Kidney (tissue), 14 donors: ENCODE data around the gene THAP8. TPM values are rescaled to one million over a fixed set of nuclear protein-coding genes. Genes with fewer than 3 reads are reported as not detected.
A peak's percentile ranks its signal among the peaks of the same experiment; 100 is the strongest.

Source experiments
- DNase-seq, 5 donors: peaks; one replicate each; pipeline ENCODE4 v3.0.0-alpha.2; 2013 to 2020
- FAIRE-seq: peaks from 2 replicates; lab custom pipeline; 2012; peaks lifted over from hg19 to GRCh38; lab: Jason Lieb, UNC
- H3K27ac ChIP-seq, 2 donors: one replicate each; pipeline ENCODE4 v1.7.0; 2013; ENCODE audit warnings: low read depth in 2 of 2, low read length in 2 of 2, inconsistent platforms in 1 of 2
- H3K27me3 ChIP-seq: one replicate; pipeline ENCODE4 v1.7.1; 2013; ENCODE audit warnings: low read length, inconsistent platforms; ENCODE audit not compliant: control insufficient read depth, insufficient read depth
- H3K36me3 ChIP-seq, 3 donors: one replicate each; pipeline versions ENCODE4 v1.7.0 to v1.7.1; 2013; ENCODE audit warnings: low read length in 3 of 3, control low read depth in 1 of 3, inconsistent platforms in 1 of 3; ENCODE audit not compliant: insufficient read depth in 3 of 3, control insufficient read depth in 2 of 3
- H3K4me1 ChIP-seq, 3 donors: one replicate each; pipeline versions ENCODE4 v1.7.0 to v1.7.1; 2013; ENCODE audit warnings: low read length in 3 of 3, inconsistent platforms in 1 of 3, low read depth in 1 of 3; ENCODE audit not compliant: control insufficient read depth in 2 of 3, insufficient read depth in 2 of 3
- H3K4me3 ChIP-seq, 3 donors: one replicate each; pipeline versions ENCODE4 v1.7.0 to v1.8.1; 2013; ENCODE audit warnings: low read length in 3 of 3, control low read depth in 1 of 3, inconsistent platforms in 1 of 3
- H3K9ac ChIP-seq, 3 donors: one replicate each; pipeline versions ENCODE4 v1.7.0 to v1.7.1; 2013; ENCODE audit warnings: low read length in 3 of 3, control low read depth in 1 of 3, inconsistent platforms in 1 of 3
- H3K9me3 ChIP-seq, 3 donors: one replicate each; pipeline versions ENCODE4 v1.7.0 to v1.7.1; 2013; ENCODE audit warnings: low read length in 3 of 3, control low read depth in 1 of 3, inconsistent platforms in 1 of 3; ENCODE audit not compliant: control insufficient read depth in 2 of 3, insufficient read depth in 1 of 3
- intact Hi-C: fragments of 100-400 bp; cut with DNase I; formaldehyde crosslinking; loops from one replicate; pipeline ENCODE4 v1.11.1; 2022
- polyA plus RNA-seq: library from polyadenylated mRNA; stranded (reverse); fragments of 350-450 nt; fragmentation: Illumina TruSeq; extraction: RNeasy Lipid Tissue Mini Kit (QIAGEN cat#74804); gene quantifications from one replicate; pipeline ENCODE4 v1.2.3, GENCODE V29; 2014; ENCODE audit warnings: low read depth, low replicate concordance; ENCODE audit not compliant: insufficient read depth
- total RNA-seq: library from RNA; stranded (reverse); fragmentation: NEBNext Ultra II Directional; extraction: Animal tissue kit (Norgen Biotek cat#: 25700); gene quantifications from one replicate; pipeline ENCODE4 v1.2.1, GENCODE V29; 2021
- TF ChIP-seq, protein P1 (sequence below): IDR thresholded peaks from 3 replicates; pipeline ENCODE4 v1.5.1; 2012; ENCODE audit warnings: mild to moderate bottlenecking, moderate library complexity, borderline replicate concordance; ENCODE audit not compliant: insufficient read depth; ENCODE audit errors: extremely low read depth
- donor health status: control.
- donor health status: control.
- donor health status: control.
- donor health status: control.
- donor health status: control.
- donor health status: DM: yes; HTN: yes; CAD: no.
- donor health status: Normal renal cell carcinoma (clear cell type).

THAP8 gene
- total and polyA plus RNA-seq, 2 donors from 2014 or later = 3.7 to 10.3 TPM

DNA sequence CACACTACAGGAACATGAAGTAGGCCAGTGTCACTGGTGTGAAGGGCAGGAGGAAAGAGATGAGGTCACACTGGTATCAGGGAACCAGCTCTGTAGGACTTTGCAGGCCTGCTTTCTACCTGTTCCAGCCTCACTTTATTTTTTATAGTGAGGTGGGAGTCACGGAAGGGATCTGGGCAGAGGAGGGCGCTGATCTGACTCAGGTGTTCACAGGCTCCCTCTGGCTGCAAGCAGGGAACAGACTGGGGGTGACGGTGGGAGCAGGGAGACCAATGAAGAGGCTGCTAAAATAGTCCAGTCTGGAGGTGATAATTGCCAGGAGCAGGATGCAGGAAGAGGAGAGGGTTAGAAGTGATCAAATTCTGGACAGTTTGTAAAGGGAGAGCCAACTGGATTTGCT is 2.8 kb downstream of the THAP8 start:
- Histone ChIP-seq H3K27ac (no peak overlapping the region), H3K9ac (peak overlapping the region in 1 of 3 donors; percentile 26), H3K4me1 (peaks cover 0 to 7% (median 0%) of the 10 kb centered on the region in 3 donors), H3K27me3 (no peaks in the 10 kb centered on the region), H3K9me3 (no peaks in the 10 kb centered on the region), H3K36me3 (no peaks in the 10 kb centered on the region), H3K4me3 (no peak overlapping the region)
- intact Hi-C loops = no loop called here
- FAIRE-seq = no peak
- TF ChIP-seq, protein P1, sequence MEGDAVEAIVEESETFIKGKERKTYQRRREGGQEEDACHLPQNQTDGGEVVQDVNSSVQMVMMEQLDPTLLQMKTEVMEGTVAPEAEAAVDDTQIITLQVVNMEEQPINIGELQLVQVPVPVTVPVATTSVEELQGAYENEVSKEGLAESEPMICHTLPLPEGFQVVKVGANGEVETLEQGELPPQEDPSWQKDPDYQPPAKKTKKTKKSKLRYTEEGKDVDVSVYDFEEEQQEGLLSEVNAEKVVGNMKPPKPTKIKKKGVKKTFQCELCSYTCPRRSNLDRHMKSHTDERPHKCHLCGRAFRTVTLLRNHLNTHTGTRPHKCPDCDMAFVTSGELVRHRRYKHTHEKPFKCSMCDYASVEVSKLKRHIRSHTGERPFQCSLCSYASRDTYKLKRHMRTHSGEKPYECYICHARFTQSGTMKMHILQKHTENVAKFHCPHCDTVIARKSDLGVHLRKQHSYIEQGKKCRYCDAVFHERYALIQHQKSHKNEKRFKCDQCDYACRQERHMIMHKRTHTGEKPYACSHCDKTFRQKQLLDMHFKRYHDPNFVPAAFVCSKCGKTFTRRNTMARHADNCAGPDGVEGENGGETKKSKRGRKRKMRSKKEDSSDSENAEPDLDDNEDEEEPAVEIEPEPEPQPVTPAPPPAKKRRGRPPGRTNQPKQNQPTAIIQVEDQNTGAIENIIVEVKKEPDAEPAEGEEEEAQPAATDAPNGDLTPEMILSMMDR = no peak
- peak in 3 of 5 donors; percentile 24 to 53 (median 26) for DNase-seq

DNA sequence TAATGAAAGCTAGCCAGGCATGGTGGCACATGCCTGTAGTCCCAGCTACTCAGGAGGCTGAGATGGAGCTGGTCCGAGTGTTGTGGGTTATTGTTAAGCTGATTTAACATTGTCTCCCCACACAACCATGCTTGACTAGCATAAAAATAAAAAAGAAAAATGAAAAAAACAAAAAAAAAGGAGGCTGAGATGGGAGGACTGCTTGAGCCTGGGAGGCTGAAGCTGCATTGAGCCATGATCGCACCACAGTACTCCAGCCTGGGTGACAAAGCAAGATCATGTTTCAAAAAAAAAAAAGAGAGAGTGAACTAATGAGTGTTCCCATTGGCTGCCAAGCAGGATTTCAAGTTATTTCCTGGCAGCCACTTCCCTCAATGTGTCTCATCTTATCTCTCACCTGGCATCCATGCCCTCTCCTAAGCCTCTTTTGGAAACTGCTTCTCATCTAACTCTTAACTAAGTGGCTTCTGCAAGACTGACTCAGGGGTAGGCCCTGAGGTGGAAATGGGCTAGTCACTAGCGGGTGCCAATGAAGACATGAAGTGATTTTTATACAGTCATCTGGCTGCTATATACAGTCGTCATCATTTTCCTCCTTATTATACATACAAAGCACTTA is 4.9 kb downstream of the THAP8 start:
- Histone ChIP-seq H3K4me1 (peaks cover 0 to 4% (median 0%) of the 10 kb centered on the region in 3 donors), H3K27ac (no peak overlapping the region), H3K27me3 (no peaks in the 10 kb centered on the region), H3K36me3 (no peaks in the 10 kb centered on the region), H3K4me3 (no peak overlapping the region), H3K9me3 (no peaks in the 10 kb centered on the region), H3K9ac (no peak overlapping the region)
- DNase-seq (no peak), FAIRE-seq (no peak)
- intact Hi-C loops = no loop called here
- TF ChIP-seq, protein P1 = no peak

DNA sequence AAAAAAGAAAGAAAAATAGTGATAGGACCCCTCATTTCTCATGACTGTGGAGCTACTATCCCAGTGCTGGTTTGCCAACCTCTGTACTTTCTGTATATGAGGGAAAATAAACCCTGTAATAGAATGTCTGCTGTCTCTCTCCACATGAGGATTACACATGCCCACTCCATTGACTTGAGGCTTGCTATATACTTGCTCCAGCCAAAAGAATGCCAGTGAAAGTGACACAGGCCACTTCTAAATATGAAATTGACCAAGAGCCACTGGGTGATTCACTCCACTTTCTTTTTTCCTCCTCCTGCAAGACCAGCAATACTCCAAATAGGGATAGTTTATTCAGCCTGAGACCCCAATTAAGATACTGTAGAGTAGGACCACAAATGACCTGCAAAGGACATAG is 6.2 kb downstream of the THAP8 start:
- no peaks in the 10 kb centered on the region for H3K36me3 ChIP-seq
- no peaks in the 10 kb centered on the region for H3K9me3 ChIP-seq
- peaks cover 0 to 2% (median 0%) of the 10 kb centered on the region in 3 donors for H3K4me1 ChIP-seq
- intact Hi-C loops = no loop called here
- TF ChIP-seq, protein P1 = no peak
- FAIRE-seq (no peak), DNase-seq (no peak)
- H3K27me3 ChIP-seq = no peaks in the 10 kb centered on the region
- no peak overlapping the region for H3K9ac ChIP-seq
- no peak overlapping the region for H3K4me3 ChIP-seq
- H3K27ac ChIP-seq = no peak overlapping the region
